ENCODE results near the gene TCEANC2.

DNA sequence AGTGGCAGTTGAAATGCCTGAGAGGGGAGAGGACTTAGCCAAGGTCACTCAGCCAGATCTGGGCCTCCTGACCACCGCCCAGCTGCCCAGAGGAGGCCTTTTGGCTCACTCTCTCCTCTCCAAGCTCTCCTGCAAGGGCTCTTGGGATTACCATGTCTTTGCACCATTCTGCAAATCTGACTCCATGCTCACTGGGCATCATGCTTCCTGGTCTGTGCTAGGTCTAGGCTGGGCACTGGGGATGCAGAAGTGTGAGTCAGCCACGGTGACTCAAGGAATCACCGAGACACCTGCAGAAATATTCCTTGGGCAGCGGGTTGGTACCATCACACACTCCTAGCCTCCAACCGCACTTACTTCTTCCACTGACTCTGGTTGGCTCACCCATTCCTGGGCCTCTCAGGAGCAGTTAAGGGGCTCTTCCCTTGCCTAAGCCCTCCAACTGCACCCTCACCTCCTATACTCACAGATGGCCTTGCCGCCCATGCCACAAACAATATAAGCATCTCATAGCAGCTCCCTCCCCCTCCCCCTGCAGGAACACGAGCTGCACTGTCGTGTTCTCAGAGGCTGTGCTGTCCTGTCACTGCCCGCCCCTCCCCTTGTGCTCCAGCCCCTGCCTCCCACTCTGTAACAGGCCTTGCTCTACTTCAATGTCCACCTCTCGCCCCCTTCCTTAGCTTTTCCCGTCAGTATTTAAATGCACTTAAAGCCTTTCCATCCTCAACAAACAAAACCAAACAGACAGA lies 64.6 kb downstream of the TCEANC2 start:
- no peak for TF ChIP-seq POLR2A (IDR thresholded peaks at IDR 0.05)
- TF ChIP-seq CTCF (IDR thresholded peaks at IDR 0.05): no peak

Data from testis (tissue), 2 donors.